Type B pancreatic cell (in vitro differentiated cells): ENCODE results near the gene STK17A. TPM values are rescaled to one million over a fixed set of nuclear protein-coding genes. Genes with fewer than 3 reads are reported as not detected.

Experiments
- DNase-seq: peaks from one replicate; pipeline ENCODE4 v3.0.0; 2021; ENCODE audit warnings: mixed read lengths; ENCODE audit not compliant: unreplicated experiment; ENCODE audit errors: extremely low spot score
- H3K27ac Mint-ChIP-seq: 2 replicates; pipeline ENCODE4 v1.8.0; 2021; ENCODE audit warnings: mild to moderate bottlenecking, mixed read lengths
- H3K27me3 Mint-ChIP-seq: 2 replicates; pipeline ENCODE4 v1.8.0; 2021; ENCODE audit warnings: mixed read lengths
- H3K36me3 Mint-ChIP-seq: 2 replicates; pipeline ENCODE4 v1.8.0; 2021; ENCODE audit warnings: mixed read lengths
- H3K4me1 Mint-ChIP-seq: one replicate; pipeline ENCODE4 v1.8.0; 2021; ENCODE audit warnings: mixed read lengths; ENCODE audit not compliant: unreplicated experiment
- H3K4me3 Mint-ChIP-seq: 2 replicates; pipeline ENCODE4 v1.8.0; 2021; ENCODE audit warnings: mild to moderate bottlenecking, mixed read lengths
- H3K9me3 Mint-ChIP-seq: 2 replicates; pipeline ENCODE4 v1.8.0; 2021; ENCODE audit warnings: mixed read lengths
- total RNA-seq: library from RNA; stranded (reverse); gene quantifications from 2 replicates; pipeline ENCODE4 v1.2.1, GENCODE V29; 2021; ENCODE audit warnings: low replicate concordance
- TF ChIP-seq, protein P1 (sequence below): fragments of 200-600 bp; sonication (generic); conservative IDR thresholded peaks from 2 replicates; pipeline ENCODE4 v1.5.0; 2021; ENCODE audit warnings: antibody characterized with exemption, mild to moderate bottlenecking

STK17A gene
- total RNA-seq, 1 donor from 2014 or later = 11.0 TPM

DNA sequence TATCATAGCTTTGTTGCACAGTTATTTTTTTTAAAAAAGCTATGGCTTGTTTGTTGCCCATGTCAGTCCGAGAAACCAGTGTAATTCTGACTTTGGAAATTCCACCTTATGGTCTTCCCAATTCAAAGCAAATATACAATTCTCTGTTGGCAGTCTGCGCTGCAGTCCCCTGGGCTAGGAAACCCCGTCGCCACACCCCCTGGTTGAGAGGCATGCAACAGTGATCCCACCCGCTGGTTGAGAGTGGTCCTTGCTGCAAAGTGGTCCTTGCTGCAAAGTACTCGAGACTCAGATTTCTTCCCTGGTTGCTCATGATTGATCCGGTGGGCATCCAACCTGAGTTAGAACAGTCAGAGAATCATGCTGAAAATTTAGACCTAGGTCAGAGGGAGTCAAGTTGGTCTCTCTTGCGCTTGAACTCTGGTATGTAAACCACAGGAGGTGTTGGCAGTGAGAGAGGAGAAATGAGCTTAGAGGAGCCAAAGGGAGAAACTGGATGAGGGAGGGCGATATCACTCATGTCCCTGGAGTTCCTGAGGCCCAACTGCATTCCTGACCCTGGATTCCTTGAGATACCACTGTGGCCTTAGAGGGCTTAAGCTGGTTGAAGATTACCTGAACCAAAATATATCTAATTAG, 45.0 kb upstream of the STK17A start:
- no peaks in the 10 kb centered on the region for H3K27me3 Mint-ChIP-seq
- DNase-seq = no peak
- H3K27ac Mint-ChIP-seq = no peak overlapping the region
- H3K9me3 Mint-ChIP-seq = no peaks in the 10 kb centered on the region
- H3K4me3 Mint-ChIP-seq = no peak overlapping the region
- H3K4me1 Mint-ChIP-seq = no peaks in the 10 kb centered on the region
- TF ChIP-seq, protein P1, sequence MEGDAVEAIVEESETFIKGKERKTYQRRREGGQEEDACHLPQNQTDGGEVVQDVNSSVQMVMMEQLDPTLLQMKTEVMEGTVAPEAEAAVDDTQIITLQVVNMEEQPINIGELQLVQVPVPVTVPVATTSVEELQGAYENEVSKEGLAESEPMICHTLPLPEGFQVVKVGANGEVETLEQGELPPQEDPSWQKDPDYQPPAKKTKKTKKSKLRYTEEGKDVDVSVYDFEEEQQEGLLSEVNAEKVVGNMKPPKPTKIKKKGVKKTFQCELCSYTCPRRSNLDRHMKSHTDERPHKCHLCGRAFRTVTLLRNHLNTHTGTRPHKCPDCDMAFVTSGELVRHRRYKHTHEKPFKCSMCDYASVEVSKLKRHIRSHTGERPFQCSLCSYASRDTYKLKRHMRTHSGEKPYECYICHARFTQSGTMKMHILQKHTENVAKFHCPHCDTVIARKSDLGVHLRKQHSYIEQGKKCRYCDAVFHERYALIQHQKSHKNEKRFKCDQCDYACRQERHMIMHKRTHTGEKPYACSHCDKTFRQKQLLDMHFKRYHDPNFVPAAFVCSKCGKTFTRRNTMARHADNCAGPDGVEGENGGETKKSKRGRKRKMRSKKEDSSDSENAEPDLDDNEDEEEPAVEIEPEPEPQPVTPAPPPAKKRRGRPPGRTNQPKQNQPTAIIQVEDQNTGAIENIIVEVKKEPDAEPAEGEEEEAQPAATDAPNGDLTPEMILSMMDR = no peak
- no peaks in the 10 kb centered on the region for H3K36me3 Mint-ChIP-seq

DNA sequence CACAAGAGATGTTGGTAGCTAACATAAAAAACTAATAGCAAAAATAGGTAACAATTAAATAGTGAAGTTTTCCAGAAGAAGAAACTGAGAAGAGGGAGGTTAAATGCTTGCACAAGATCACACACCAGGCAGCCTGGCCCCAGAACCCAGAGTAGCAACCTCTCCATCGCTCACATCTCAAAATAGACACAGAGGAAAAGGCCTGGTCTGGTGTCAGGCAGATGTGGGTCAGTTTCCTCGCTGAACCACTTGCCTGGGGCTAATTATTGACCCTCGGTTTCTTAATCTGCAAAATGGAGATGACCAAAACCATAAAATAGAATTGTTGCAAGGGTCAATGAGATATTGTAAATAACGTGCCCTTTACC, 44.5 kb upstream of the STK17A start:
- TF ChIP-seq, protein P1 = no peak
- H3K27me3 Mint-ChIP-seq = no peaks in the 10 kb centered on the region
- H3K36me3 Mint-ChIP-seq = no peaks in the 10 kb centered on the region
- H3K27ac Mint-ChIP-seq = no peak overlapping the region
- DNase-seq = no peak
- H3K4me1 Mint-ChIP-seq = no peaks in the 10 kb centered on the region
- H3K9me3 Mint-ChIP-seq = no peaks in the 10 kb centered on the region
- H3K4me3 Mint-ChIP-seq = no peak overlapping the region

DNA sequence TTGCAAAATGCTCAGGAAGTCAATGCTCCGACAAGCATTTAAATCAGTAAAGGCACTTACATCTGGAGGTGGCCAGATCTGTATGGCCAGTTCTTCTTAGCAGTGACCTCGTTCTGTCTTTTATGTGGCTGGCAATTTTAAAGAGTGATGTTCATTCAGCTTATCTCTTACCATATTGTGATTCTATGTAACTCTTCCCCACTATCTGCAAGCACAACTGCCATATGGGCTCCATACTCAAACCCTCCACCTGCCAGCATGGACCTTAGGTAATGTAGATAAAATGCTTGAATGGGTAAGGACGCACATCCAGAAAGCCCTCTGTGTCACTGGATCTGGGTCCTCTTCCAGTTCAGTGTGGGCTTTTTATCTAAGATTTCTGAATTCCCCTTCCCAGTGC, 42.4 kb upstream of the STK17A start:
- TF ChIP-seq, protein P1 = no peak
- no peak for DNase-seq
- no peaks in the 10 kb centered on the region for H3K36me3 Mint-ChIP-seq
- peaks cover 2% of the 10 kb centered on the region for H3K27me3 Mint-ChIP-seq
- no peak overlapping the region for H3K27ac Mint-ChIP-seq
- H3K9me3 Mint-ChIP-seq = no peaks in the 10 kb centered on the region
- H3K4me3 Mint-ChIP-seq = no peak overlapping the region
- H3K4me1 Mint-ChIP-seq = no peaks in the 10 kb centered on the region

GRCh38 chr7:43542716-43543115, 40.2 kb upstream of the STK17A start:
- no peaks in the 10 kb centered on the region for H3K4me1 Mint-ChIP-seq
- no peak for DNase-seq
- H3K27me3 Mint-ChIP-seq = peaks cover 6% of the 10 kb centered on the region
- H3K27ac Mint-ChIP-seq = no peak overlapping the region
- H3K4me3 Mint-ChIP-seq = no peak overlapping the region
- TF ChIP-seq, protein P1 = no peak
- H3K36me3 Mint-ChIP-seq = no peaks in the 10 kb centered on the region
- peaks cover 5% of the 10 kb centered on the region for H3K9me3 Mint-ChIP-seq

DNA sequence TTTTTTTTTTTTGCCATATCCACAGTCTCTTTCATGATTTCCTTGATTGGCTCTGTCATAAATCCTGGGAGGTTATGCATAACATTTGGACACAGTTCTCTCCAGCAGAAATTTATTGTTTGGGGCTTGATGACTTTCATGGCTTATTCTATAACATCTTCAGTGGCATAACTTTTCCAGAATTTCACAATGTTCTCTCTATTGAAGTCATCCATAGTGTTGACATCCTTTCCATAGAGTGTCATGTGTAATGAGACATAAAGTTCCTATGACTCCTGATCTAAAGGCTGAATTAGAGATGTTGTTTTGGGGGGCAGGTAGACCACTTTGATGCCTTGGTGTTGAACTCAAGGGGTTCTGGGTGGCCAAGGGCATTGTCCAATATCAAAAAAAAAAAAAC, 36.7 kb upstream of the STK17A start:
- Mint-ChIP-seq H3K36me3 (no peaks in the 10 kb centered on the region), H3K9me3 (peaks cover 5% of the 10 kb centered on the region), H3K4me1 (no peaks in the 10 kb centered on the region), H3K27me3 (peaks cover 6% of the 10 kb centered on the region), H3K27ac (no peak overlapping the region), H3K4me3 (no peak overlapping the region)
- TF ChIP-seq, protein P1 = no peak
- no peak for DNase-seq

DNA sequence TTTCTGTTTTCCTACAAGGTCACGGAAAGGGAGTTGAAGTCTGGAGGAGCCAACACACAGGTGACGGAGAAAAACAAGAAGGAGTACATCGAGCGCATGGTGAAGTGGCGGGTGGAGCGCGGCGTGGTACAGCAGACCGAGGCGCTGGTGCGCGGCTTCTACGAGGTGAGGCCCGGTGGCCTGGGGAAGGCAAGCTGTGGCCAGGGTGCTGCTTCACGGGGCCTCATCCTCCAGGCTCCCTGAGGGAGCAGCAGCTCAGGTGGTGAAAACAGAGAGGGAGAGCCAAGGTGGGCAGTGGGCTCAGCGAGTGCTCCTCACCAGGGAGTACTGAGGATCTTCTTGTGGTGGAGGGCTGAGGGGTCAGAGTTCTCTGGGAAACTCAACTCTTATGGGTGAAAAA, 32.5 kb upstream of the STK17A start:
- Mint-ChIP-seq H3K4me3 (no peak overlapping the region), H3K27ac (no peak overlapping the region), H3K27me3 (peaks cover 11% of the 10 kb centered on the region), H3K36me3 (no peaks in the 10 kb centered on the region), H3K9me3 (peaks cover 5% of the 10 kb centered on the region), H3K4me1 (no peaks in the 10 kb centered on the region)
- DNase-seq = no peak
- TF ChIP-seq, protein P1 = no peak
